ENCODE data around the gene NAB2. TPM values are rescaled to one million over a fixed set of nuclear protein-coding genes. Genes with fewer than 3 reads are reported as not detected.

NAB2 gene
- total and polyA plus RNA-seq, 5 donors = 12.8 to 22.7 (median 13.8) TPM

DNA sequence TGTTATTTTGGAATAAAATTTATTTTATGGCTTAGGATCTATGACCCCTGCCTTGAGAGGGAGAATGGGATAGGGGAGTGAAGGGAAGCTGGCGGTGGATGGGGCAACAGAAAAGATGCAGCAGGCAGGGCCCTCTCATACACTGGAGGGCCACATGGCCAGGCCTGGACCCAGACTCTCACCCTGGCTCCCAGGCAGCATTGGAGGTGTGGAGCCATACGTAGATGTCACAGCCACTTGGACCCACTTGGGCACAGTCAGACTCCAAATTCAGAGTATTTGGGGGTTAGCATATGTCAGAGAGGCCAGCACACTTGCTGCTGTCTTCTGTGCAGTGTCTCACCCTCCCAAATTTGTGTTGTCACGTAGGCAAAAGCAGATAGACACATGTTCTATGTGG lies 6.5 kb downstream of the NAB2 start:
- DNase-seq (peak in 1 of 3 donors; percentile 32), ATAC-seq (no peak)
- no peak overlapping the region for H3K27ac ChIP-seq (ENCODE audit: low read length)
- intact Hi-C loops (cut with DNase I) = no loop called here
- H3K9me3 ChIP-seq (ENCODE audit: control insufficient read depth, low read length) = no peaks in the 10 kb centered on the region
- peaks cover 4% of the 10 kb centered on the region for H3K4me1 ChIP-seq (ENCODE audit: control insufficient read depth, insufficient read depth, low read length)
- no peaks in the 10 kb centered on the region for H3K27me3 ChIP-seq (ENCODE audit: control insufficient read depth, insufficient read depth)
- 82% methylated on average over 3 of the region's 3 CpGs for WGBS
- H3K4me3 ChIP-seq (ENCODE audit: low read length) = no peak overlapping the region

DNA sequence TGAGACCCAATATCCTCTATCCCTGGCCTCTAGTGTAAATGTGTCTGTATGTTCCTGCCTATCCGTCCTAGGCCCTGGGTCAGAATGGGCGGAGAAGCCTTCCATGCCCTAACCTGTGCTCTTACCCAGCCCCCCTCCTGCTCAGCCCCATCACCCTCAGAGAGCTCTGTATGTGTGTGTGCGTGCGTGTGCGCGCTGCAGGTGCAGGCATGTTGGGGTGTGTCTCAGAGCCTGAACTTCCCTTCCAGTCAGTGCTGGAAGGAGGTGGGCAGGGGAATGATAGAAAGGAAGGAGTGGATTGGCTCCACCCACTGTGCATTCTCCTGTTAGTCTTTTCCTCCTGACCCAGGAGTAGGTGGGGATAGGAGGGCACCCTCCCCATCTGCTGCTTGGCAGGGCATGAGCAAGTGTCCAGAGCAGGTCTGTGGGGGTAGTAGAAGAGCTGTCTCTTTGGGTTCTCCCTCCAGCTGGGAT lies 7.2 kb downstream of the NAB2 start:
- intact Hi-C loops (cut with DNase I) = no loop called here
- DNase-seq (peak in 1 of 3 donors; percentile 40), ATAC-seq (no peak)
- Histone ChIP-seq H3K9me3 (ENCODE audit: control insufficient read depth, low read length) (no peaks in the 10 kb centered on the region), H3K4me3 (ENCODE audit: low read length) (no peak overlapping the region), H3K4me1 (ENCODE audit: control insufficient read depth, insufficient read depth, low read length) (peaks cover under 1% of the 10 kb centered on the region), H3K27ac (ENCODE audit: low read length) (no peak overlapping the region), H3K27me3 (ENCODE audit: control insufficient read depth, insufficient read depth) (no peaks in the 10 kb centered on the region)
- 80% methylated on average over 6 of the region's 6 CpGs for WGBS

- Histone ChIP-seq H3K4me1 (ENCODE audit: control insufficient read depth, insufficient read depth, low read length) (no peaks in the 10 kb centered on the region), H3K27ac (ENCODE audit: low read length) (no peak overlapping the region), H3K9me3 (ENCODE audit: control insufficient read depth, low read length) (no peaks in the 10 kb centered on the region), H3K4me3 (ENCODE audit: low read length) (no peak overlapping the region), H3K27me3 (ENCODE audit: control insufficient read depth, insufficient read depth) (no peaks in the 10 kb centered on the region)
- ATAC-seq (no peak), DNase-seq (peak in 1 of 3 donors; percentile 45)
- WGBS = 87% methylated on average over 8 of the region's 8 CpGs
- intact Hi-C loops (cut with DNase I) = no loop called here
These were observed 8.0 kb downstream of the NAB2 start for GRCh38 chr12:57096748-57097553.

GRCh38 chr12:57097554-57097835 lies 8.6 kb downstream of the NAB2 start:
- DNase-seq (no peak), ATAC-seq (no peak)
- Histone ChIP-seq H3K4me3 (ENCODE audit: low read length) (no peak overlapping the region), H3K27ac (ENCODE audit: low read length) (no peak overlapping the region), H3K4me1 (ENCODE audit: control insufficient read depth, insufficient read depth, low read length) (no peaks in the 10 kb centered on the region), H3K9me3 (ENCODE audit: control insufficient read depth, low read length) (no peaks in the 10 kb centered on the region), H3K27me3 (ENCODE audit: control insufficient read depth, insufficient read depth) (no peaks in the 10 kb centered on the region)
- intact Hi-C loops (cut with DNase I) = no loop called here
- WGBS = 89% methylated on average over 8 of the region's 8 CpGs

DNA sequence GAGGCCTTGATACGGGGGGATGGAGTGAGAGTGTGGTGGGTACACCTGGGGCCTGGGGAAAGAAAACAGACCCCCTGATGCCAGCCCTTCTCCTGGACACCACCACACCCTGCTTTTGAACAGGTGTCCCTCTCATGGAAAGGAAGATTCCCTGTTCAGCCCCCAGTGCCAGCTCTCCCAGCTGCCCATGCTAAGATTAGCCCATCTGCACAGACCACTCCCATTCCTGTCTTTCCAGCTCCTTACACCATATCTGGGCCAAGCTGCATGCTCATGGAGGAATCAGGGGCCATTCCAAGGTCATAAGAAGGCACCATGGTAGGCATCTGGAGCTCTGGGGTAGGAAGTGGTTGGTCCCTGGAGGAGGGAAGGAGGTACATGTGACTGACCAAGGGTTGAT lies 9.6 kb downstream of the NAB2 start:
- Histone ChIP-seq H3K4me3 (ENCODE audit: low read length) (no peak overlapping the region), H3K4me1 (ENCODE audit: control insufficient read depth, insufficient read depth, low read length) (no peaks in the 10 kb centered on the region), H3K9me3 (ENCODE audit: control insufficient read depth, low read length) (no peaks in the 10 kb centered on the region), H3K27me3 (ENCODE audit: control insufficient read depth, insufficient read depth) (no peaks in the 10 kb centered on the region), H3K27ac (ENCODE audit: low read length) (no peak overlapping the region)
- WGBS = 79% methylated on average over 1 of the region's 1 CpG
- ATAC-seq = no peak
- intact Hi-C loops (cut with DNase I) = no loop called here
- DNase-seq = no peak

DNA sequence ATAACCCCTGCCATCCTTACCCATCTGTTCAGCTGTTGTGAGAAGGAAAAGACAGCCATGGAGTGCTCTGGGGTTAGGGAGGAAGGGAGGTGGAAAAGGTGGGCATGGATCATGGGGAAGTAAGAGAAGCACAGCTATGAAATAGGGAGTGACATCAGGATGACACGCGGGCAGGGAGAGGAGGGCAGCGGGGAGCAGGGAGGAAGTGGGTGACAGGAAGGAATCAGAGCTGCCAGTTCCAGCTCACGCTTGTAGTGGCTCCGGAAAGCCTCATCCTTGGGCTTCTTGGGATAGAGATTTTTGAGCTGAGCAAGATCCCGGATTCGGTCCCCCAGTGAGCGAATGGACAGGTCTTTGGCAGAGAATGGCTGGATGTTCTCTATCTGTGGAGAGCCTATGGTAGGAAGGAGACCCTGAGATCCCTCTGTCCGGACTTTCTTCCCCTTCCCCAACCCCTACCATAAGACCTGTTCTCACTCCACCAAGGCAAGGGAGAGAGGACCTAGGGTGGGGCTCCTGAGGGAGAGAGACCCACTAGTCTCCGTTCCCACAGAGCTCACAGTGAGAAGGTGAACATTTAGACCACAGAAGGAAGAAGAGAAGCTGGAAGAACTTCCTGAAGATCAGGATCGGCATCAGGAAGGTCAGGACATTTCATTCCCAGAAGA lies 10.3 kb downstream of the NAB2 start:
- intact Hi-C loops (cut with DNase I) = no loop called here
- Histone ChIP-seq H3K4me3 (ENCODE audit: low read length) (no peak overlapping the region), H3K27ac (ENCODE audit: low read length) (no peak overlapping the region), H3K9me3 (ENCODE audit: control insufficient read depth, low read length) (no peaks in the 10 kb centered on the region), H3K27me3 (ENCODE audit: control insufficient read depth, insufficient read depth) (no peaks in the 10 kb centered on the region), H3K4me1 (ENCODE audit: control insufficient read depth, insufficient read depth, low read length) (no peaks in the 10 kb centered on the region)
- WGBS = 72% methylated on average over 11 of the region's 11 CpGs
- no peak for ATAC-seq
- no peak for DNase-seq

- Histone ChIP-seq H3K27ac (ENCODE audit: low read length) (no peak overlapping the region), H3K27me3 (ENCODE audit: control insufficient read depth, insufficient read depth) (no peaks in the 10 kb centered on the region), H3K9me3 (ENCODE audit: control insufficient read depth, low read length) (no peaks in the 10 kb centered on the region), H3K4me1 (ENCODE audit: control insufficient read depth, insufficient read depth, low read length) (no peaks in the 10 kb centered on the region), H3K4me3 (ENCODE audit: low read length) (no peak overlapping the region)
- DNase-seq = peak in 2 of 3 donors; percentile 21 to 38
- intact Hi-C loops (cut with DNase I) = no loop called here
- WGBS = 75% methylated on average over 12 of the region's 12 CpGs
- no peak for ATAC-seq
These were observed 10.9 kb downstream of the NAB2 start for GRCh38 chr12:57099766-57100165.

DNA sequence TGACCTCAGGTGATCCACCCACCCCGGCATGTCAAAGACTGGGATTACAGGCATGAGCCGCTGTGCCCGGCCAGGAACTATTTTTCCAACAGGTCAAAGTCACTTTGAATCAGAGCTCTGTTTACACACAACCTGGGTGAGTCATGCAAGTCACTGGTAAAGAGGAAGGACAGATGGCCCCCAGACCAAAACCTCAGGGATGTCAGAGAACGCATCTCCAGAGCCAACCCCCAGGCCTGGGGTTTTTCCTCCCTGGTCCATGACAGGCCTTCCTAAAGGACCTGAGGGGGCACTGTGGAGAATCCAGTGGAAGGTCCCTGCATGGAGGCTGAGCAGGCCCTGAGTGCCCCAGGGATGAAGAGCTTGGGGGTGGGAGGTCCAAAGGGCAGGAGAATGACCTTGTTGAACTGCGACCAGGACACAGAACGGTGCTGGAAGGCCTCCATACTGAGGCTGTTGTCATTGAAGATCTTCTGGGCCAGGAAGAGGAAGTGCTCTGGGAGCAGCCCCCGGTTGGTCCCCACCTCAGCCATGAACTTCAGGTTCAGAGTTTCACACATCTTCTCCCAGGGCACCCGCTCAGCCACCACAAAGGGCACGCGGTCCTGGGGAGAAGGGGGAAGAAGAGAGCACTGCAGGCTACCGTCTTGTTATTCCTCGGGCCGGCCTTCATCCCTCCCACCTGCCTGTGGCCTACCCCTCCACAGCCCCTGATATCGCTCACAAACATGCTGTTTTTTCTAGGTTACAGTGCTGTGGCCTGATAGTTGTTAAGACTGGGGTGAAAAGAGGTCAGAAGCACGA lies 13.2 kb downstream of the NAB2 start:
- no peak overlapping the region for H3K27ac ChIP-seq (ENCODE audit: low read length)
- H3K4me3 ChIP-seq (ENCODE audit: low read length) = no peak overlapping the region
- ATAC-seq (no peak), DNase-seq (peak in 2 of 3 donors; percentile 42 to 50)
- no peaks in the 10 kb centered on the region for H3K4me1 ChIP-seq (ENCODE audit: control insufficient read depth, insufficient read depth, low read length)
- H3K27me3 ChIP-seq (ENCODE audit: control insufficient read depth, insufficient read depth) = no peaks in the 10 kb centered on the region
- no peaks in the 10 kb centered on the region for H3K9me3 ChIP-seq (ENCODE audit: control insufficient read depth, low read length)
- intact Hi-C loops (cut with DNase I) = no loop called here
- 68% methylated on average over 15 of the region's 15 CpGs for WGBS

DNA sequence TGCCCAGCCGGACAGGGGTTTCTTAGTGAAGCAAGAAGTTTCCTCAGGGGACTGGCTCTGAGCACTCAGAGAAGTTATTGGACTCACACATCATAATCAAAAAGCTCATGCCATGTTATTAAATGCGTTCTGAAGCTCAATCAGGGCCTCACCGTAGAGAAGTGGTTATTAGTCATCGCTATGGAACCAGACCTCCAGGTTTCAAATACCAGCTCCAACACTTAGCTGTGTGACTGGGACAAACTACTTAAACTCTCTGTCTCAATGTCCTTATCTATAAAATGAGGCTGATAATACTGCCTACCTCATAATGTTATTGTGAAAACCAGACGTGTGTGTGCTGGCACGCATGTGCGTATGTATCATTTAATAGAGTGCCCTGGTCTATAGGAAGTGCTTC lies 14.9 kb downstream of the NAB2 start:
- peaks cover 5% of the 10 kb centered on the region for H3K4me1 ChIP-seq (ENCODE audit: control insufficient read depth, insufficient read depth, low read length)
- WGBS = 88% methylated on average over 7 of the region's 7 CpGs
- DNase-seq (no peak), ATAC-seq (no peak)
- no peak overlapping the region for H3K4me3 ChIP-seq (ENCODE audit: low read length)
- intact Hi-C loops (cut with DNase I) = no loop called here
- H3K9me3 ChIP-seq (ENCODE audit: control insufficient read depth, low read length) = no peaks in the 10 kb centered on the region
- no peak overlapping the region for H3K27ac ChIP-seq (ENCODE audit: low read length)
- H3K27me3 ChIP-seq (ENCODE audit: control insufficient read depth, insufficient read depth) = no peaks in the 10 kb centered on the region

DNA sequence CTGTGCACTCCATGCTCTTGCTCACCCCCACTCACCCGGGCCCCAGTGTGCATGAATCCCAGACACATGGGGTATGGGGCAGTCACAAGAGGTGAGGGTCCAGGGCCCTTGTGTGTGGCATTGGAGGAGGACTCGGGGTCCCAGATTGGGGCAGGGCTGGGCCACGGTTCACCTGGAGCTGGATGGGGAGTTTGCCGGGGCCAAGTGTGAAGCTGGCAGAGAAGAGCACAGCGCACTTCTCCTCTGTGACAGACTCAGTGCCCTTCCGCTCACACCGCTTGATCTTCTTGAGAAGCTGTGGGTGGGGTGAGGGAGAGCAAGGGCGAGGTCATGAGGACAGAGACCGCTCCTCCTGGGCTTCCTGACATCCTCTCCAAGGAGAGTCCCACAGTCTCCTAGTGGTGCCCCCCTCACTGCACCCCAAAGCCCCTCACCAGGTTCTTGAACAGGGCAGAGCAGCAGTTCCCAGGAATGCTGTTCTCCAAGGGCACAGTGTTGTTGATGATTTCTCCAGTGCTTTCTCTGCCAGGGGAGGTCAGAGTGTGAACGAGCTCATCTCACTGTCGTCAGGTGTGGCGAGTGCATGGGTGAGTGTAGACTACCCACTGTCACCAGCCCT lies 15.5 kb downstream of the NAB2 start:
- no peak for ATAC-seq
- 92% methylated on average over 12 of the region's 12 CpGs for WGBS
- DNase-seq = peak in 1 of 3 donors; percentile 32
- Histone ChIP-seq H3K9me3 (ENCODE audit: control insufficient read depth, low read length) (no peaks in the 10 kb centered on the region), H3K27ac (ENCODE audit: low read length) (no peak overlapping the region), H3K4me1 (ENCODE audit: control insufficient read depth, insufficient read depth, low read length) (peaks cover 6% of the 10 kb centered on the region), H3K27me3 (ENCODE audit: control insufficient read depth, insufficient read depth) (no peaks in the 10 kb centered on the region), H3K4me3 (ENCODE audit: low read length) (no peak overlapping the region)
- intact Hi-C loops (cut with DNase I) = no loop called here
